ENCODE data around the gene KIAA1671. TPM values are rescaled to one million over a fixed set of nuclear protein-coding genes. Genes with fewer than 3 reads are reported as not detected.

KIAA1671 gene
- total and polyA plus RNA-seq, 2 of the 13 experiments (the other 11 are each of a cell fraction or from before 2014, with no cell fraction given), result 13.5 to 13.6 TPM

- TF ChIP-seq AHDC1 (CRISPR knock-in tag; IDR thresholded peaks at IDR 0.05; ENCODE audit: borderline replicate concordance) (no peak), ZNF543 (CRISPR knock-in tag; IDR thresholded peaks at IDR 0.05) (0 out of 2 replicates have a peak, but pooled peaks have one; percentile 25), BRD4 (CRISPR knock-in tag; IDR thresholded peaks at IDR 0.05) (peak; percentile 36; the same call in 1 of the 2 replicates), SMAD9 (CRISPR knock-in tag; IDR thresholded peaks at IDR 0.05) (0 out of 2 replicates have a peak, but pooled peaks have one; percentile 62), ZNF569 (CRISPR knock-in tag; IDR thresholded peaks at IDR 0.05; ENCODE audit: borderline replicate concordance) (no peak), JUNB (CRISPR knock-in tag; IDR thresholded peaks at IDR 0.05; ENCODE audit: borderline replicate concordance) (no peak), ZBTB14 (CRISPR knock-in tag; IDR thresholded peaks at IDR 0.05) (peak; percentile 12), NBN (conservative IDR thresholded peaks at IDR 0.05) (no peak), ETS1 (CRISPR knock-in tag; IDR thresholded peaks at IDR 0.05) (0 out of 2 replicates have a peak, but pooled peaks have one; percentile 46), CREM (IDR thresholded peaks at IDR 0.05) (no peak), CREM (CRISPR knock-in tag; IDR thresholded peaks at IDR 0.05) (no peak), ZUFSP (CRISPR knock-in tag; IDR thresholded peaks at IDR 0.05; ENCODE audit: borderline replicate concordance) (no peak), ZNF512B (CRISPR knock-in tag; IDR thresholded peaks at IDR 0.05; ENCODE audit: borderline replicate concordance) (no peak), MEF2D (CRISPR knock-in tag; IDR thresholded peaks at IDR 0.05) (no peak), SALL1 (CRISPR knock-in tag; IDR thresholded peaks at IDR 0.05) (peak; percentile 58), ZNF274 (CRISPR knock-in tag; IDR thresholded peaks at IDR 0.05) (peak; percentile 0; the same call in 1 of the 2 replicates)
Measured at GRCh38 chr22:24952837-24953383, 394 bp downstream of the KIAA1671 start (continued).
